GM10248 (cell line): ENCODE data around the gene SART1.

Experiments used
- CTCF ChIA-PET: fragments of 300-600 bp; sonication (Branson Sonifier 250); formaldehyde crosslinking; extraction: SDS; loops from one replicate; lab custom pipeline; 2021; ENCODE audit warnings: antibody characterized with exemption; lab: Yijun Ruan, JAX
- POLR2A ChIA-PET: fragments of 350-650 bp; sonication (Branson Sonifier 250); formaldehyde crosslinking; extraction: SDS; loops from one replicate; lab custom pipeline; 2020; ENCODE audit warnings: antibody characterized with exemption; lab: Yijun Ruan, JAX
- DNase-seq: peaks from one replicate; pipeline ENCODE4 v3.0.0; 2012; ENCODE audit errors: extremely low spot score
- CTCF ChIP-seq: IDR thresholded peaks from 2 replicates; pipeline ENCODE4 v1.5.1; 2012; ENCODE audit warnings: mild to moderate bottlenecking, low read depth; ENCODE audit errors: extremely low read depth, missing control alignments, control extremely low read depth

SART1 gene

GRCh38 chr11:65977621-65978390, 16.3 kb downstream of the SART1 start:
- TF ChIP-seq CTCF = no peak
- ChIA-PET POLR2A (no interaction called here), CTCF (interaction anchor here (1.0 to 3.3 kb wide), 4 partner anchors 11 to 89 kb away, joined by 3 to 17 read pairs (median 5); partner anchors contain the start of gene FIBP)
- no peak for DNase-seq

GRCh38 chr11:65978391-65979238, 17.1 kb downstream of the SART1 start:
- no peak for TF ChIP-seq CTCF
- POLR2A ChIA-PET = interaction anchor here (0.7 kb wide), 1 partner anchor 78 kb away, joined by 3 read pairs; the partner anchor contains the start of gene FOSL1
- DNase-seq = no peak
- CTCF ChIA-PET = interaction anchor here (1.2 to 3.3 kb wide), 4 partner anchors 10 to 119 kb away, joined by 3 to 17 read pairs (median 4); partner anchors contain the start of genes FIBP and MUS81

GRCh38 chr11:65979261-65979759, 17.8 kb downstream of the SART1 start:
- no peak for DNase-seq
- CTCF ChIA-PET = interaction anchor here (1.0 to 3.3 kb wide), 6 partner anchors 10 to 200 kb away, joined by 3 to 17 read pairs (median 4); partner anchors contain the start of genes FIBP and MUS81
- POLR2A ChIA-PET = interaction anchor here (0.7 kb wide), 1 partner anchor 79 kb away, joined by 3 read pairs; the partner anchor contains the start of gene FOSL1
- no peak for TF ChIP-seq CTCF

- TF ChIP-seq CTCF = no peak
- CTCF ChIA-PET = interaction anchor here (1.3 to 17.1 kb wide), 3 partner anchors 8 to 97 kb away, joined by 3 to 287 read pairs (median 17); partner anchors contain the start of genes CCDC85B, CTSW and FIBP
- POLR2A ChIA-PET = no interaction called here
- no peak for DNase-seq
These were observed 19.7 kb downstream of the SART1 start for GRCh38 chr11:65981101-65981740.

GRCh38 chr11:65981972-65982823, 20.7 kb downstream of the SART1 start:
- ChIA-PET POLR2A (interaction anchor here (0.6 kb wide), 1 partner anchor 73 kb away, joined by 3 read pairs; no protein-coding TSS in a partner anchor), CTCF (interaction anchor here (1.3 to 17.1 kb wide), 2 partner anchors 40 to 98 kb away, joined by 3 to 287 read pairs; partner anchors contain the start of genes CCDC85B, CTSW and FIBP)
- no peak for DNase-seq
- no peak for TF ChIP-seq CTCF
